Neuronal stem cell (in vitro differentiated cells): ENCODE data around the gene SLC9A4.

Experiments used
- DNase-seq: peaks from one replicate; pipeline ENCODE4 v3.0.0-alpha.2; 2013; ENCODE audit warnings: low spot score
- H2AFZ ChIP-seq: one replicate; pipeline ENCODE4 v1.6.1; 2013; ENCODE audit warnings: mild to moderate bottlenecking, low read length, inconsistent platforms
- H2AK5ac ChIP-seq: 2 replicates; pipeline ENCODE4 v1.6.1; 2013; ENCODE audit warnings: low read depth, mild to moderate bottlenecking, inconsistent platforms, low read length, moderate library complexity, mixed read lengths
- H2BK120ac ChIP-seq: 2 replicates; pipeline ENCODE4 v1.6.1; 2013; ENCODE audit warnings: low read depth, mild to moderate bottlenecking, inconsistent platforms, low read length, moderate library complexity, mixed read lengths
- H2BK12ac ChIP-seq: one replicate; pipeline ENCODE4 v1.6.1; 2013; ENCODE audit warnings: low read length, inconsistent platforms
- H2BK15ac ChIP-seq: 2 replicates; pipeline ENCODE4 v1.6.1; 2013; ENCODE audit warnings: mild to moderate bottlenecking, low read length, inconsistent platforms, mixed read lengths
- H2BK5ac ChIP-seq: one replicate; pipeline ENCODE4 v1.6.1; 2013; ENCODE audit warnings: inconsistent platforms, mild to moderate bottlenecking, low read length, moderate library complexity
- H3K14ac ChIP-seq: one replicate; pipeline ENCODE4 v1.6.1; 2013; ENCODE audit warnings: low read length, inconsistent platforms
- H3K18ac ChIP-seq: 2 replicates; pipeline ENCODE4 v1.6.1; 2013; ENCODE audit warnings: low read length, inconsistent platforms
- H3K23ac ChIP-seq: 2 replicates; pipeline ENCODE4 v1.6.1; 2013; ENCODE audit warnings: low read depth, mild to moderate bottlenecking, mixed read lengths, low read length, inconsistent platforms; ENCODE audit not compliant: poor library complexity
- H3K27ac ChIP-seq: replicated peaks from 3 replicates; pipeline ENCODE4 v1.5.1; 2013; ENCODE audit warnings: low read length, inconsistent platforms
- H3K27me3 ChIP-seq, 3 experiments: 2 replicates each; pipeline ENCODE4 v1.6.1; 2013; ENCODE audit warnings: low read length in 3 of 3, mild to moderate bottlenecking in 2 of 3, inconsistent platforms in 1 of 3, low read depth in 1 of 3, mixed read lengths in 1 of 3, moderate library complexity in 1 of 3; ENCODE audit not compliant: control insufficient read depth in 3 of 3, insufficient read depth in 3 of 3
- H3K36me3 ChIP-seq, 2 donors: replicated peaks in 1 of 2; 2 replicates each; pipeline ENCODE4 v1.6.1; 2013; ENCODE audit warnings: low read length in 2 of 2; ENCODE audit not compliant: control insufficient read depth in 2 of 2, insufficient read depth in 2 of 2
- H3K4ac ChIP-seq: 2 replicates; pipeline ENCODE4 v1.6.1; 2013; ENCODE audit warnings: inconsistent platforms, mild to moderate bottlenecking, low read length, moderate library complexity
- H3K4me1 ChIP-seq, 2 donors: 1 replicate in 1 of 2; 2 replicates in 1 of 2; pipeline ENCODE4 v1.6.1; 2013; ENCODE audit warnings: low read length in 2 of 2, low read depth in 1 of 2; ENCODE audit not compliant: control insufficient read depth in 2 of 2, insufficient read depth in 1 of 2
- H3K4me2 ChIP-seq: one replicate; pipeline ENCODE4 v1.6.1; 2013; ENCODE audit warnings: mild to moderate bottlenecking, low read length, inconsistent platforms; ENCODE audit not compliant: insufficient read depth, poor library complexity, severe bottlenecking
- H3K4me3 ChIP-seq, 2 donors: 2 replicates each; pipeline ENCODE4 v1.5.1; 2013; ENCODE audit warnings: low read length in 2 of 2, mild to moderate bottlenecking in 2 of 2, inconsistent platforms in 1 of 2, moderate library complexity in 1 of 2
- H3K79me1 ChIP-seq: one replicate; pipeline ENCODE4 v1.6.1; 2013; ENCODE audit warnings: low read depth, mild to moderate bottlenecking, inconsistent platforms, low read length, moderate library complexity
- H3K9ac ChIP-seq: one replicate; pipeline ENCODE4 v1.6.1; 2013; ENCODE audit warnings: mild to moderate bottlenecking, low read depth, low read length, inconsistent platforms; ENCODE audit not compliant: poor library complexity
- H3K9me3 ChIP-seq, 2 donors: replicated peaks in 1 of 2; 2 replicates each; pipeline versions ENCODE3 to v1.6.1; 2013; ENCODE audit warnings: low read length in 2 of 2, mild to moderate bottlenecking in 2 of 2, inconsistent platforms in 1 of 2, low read depth in 1 of 2, mixed read lengths in 1 of 2, moderate library complexity in 1 of 2; ENCODE audit not compliant: control insufficient read depth in 2 of 2, insufficient read depth in 1 of 2
- H4K8ac ChIP-seq: one replicate; pipeline ENCODE4 v1.6.1; 2013; ENCODE audit warnings: low read depth, mild to moderate bottlenecking, inconsistent platforms, low read length, moderate library complexity
- H4K91ac ChIP-seq: one replicate; pipeline ENCODE4 v1.6.1; 2013; ENCODE audit warnings: low read length, low read depth, mild to moderate bottlenecking, inconsistent platforms; ENCODE audit not compliant: poor library complexity
- WGBS, 2 donors: extraction: QIAGEN DNeasy Blood & Tissue Kit; methylation state at CpG; one replicate each; pipeline ENCODE4 v1.1.7; 2013; ENCODE audit warnings: missing lambda C conversion rate in 2 of 2, mixed read lengths in 1 of 2; ENCODE audit not compliant: insufficient read length in 2 of 2, insufficient replicate concordance in 1 of 2; ENCODE audit errors: extremely low coverage in 2 of 2; 5-methylcytosine and 5-hydroxymethylcytosine counted together

SLC9A4 gene

DNA sequence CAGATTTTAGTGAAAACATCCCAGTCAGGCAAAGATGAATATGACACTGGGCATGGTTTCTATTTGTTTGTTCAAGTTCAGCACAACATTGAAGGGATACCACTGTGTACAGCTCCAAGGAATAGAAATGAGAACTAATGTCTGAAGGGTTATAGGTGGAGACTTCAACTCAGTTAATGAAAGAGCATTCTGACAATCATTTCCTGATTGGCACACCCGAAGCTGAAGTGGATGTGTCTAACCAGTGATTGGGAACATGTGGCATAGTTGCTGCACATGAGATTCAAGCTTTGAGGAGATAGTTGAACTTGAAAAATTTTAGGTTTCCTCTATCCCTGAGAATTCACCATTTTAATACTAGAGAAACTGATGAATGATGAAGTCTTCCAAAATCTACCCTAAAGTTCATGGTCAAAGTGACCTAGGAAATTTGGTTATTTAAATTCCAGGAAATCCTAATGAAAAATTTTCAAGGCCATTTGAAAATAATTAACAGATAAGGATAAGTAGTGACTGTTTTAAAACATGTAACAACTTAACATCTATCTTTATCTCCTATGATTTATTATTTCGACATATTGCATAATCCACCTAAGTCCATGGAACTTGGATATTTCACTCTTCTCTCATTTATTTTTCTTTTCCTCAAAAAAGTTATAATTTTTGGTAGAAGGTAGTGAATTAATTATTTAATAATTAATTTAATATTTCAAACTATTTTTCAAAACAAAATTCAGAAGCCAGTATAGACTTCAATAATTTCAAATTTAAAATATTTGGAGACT is 38.0 kb downstream of the SLC9A4 start:
- peaks cover 0 to 4% of the 10 kb centered on the region in 2 donors for H3K4me1 ChIP-seq
- H3K23ac ChIP-seq = no peak overlapping the region
- H2BK12ac ChIP-seq = no peak overlapping the region
- H3K4me2 ChIP-seq = no peak overlapping the region
- no peak overlapping the region for H3K4ac ChIP-seq
- no peaks in the 10 kb centered on the region for H3K79me1 ChIP-seq
- no peak overlapping the region for H4K91ac ChIP-seq
- H2BK120ac ChIP-seq = no peak overlapping the region
- H2AK5ac ChIP-seq = no peak overlapping the region
- no peak overlapping the region for H3K4me3 ChIP-seq
- no peak overlapping the region for H3K27ac ChIP-seq
- no peak overlapping the region for H3K18ac ChIP-seq
- no peak overlapping the region for H4K8ac ChIP-seq
- H2BK5ac ChIP-seq = no peak overlapping the region
- no peaks in the 10 kb centered on the region for H3K36me3 ChIP-seq
- no peak for DNase-seq
- no peak overlapping the region for H2BK15ac ChIP-seq
- H2AFZ ChIP-seq = no peak overlapping the region
- H3K14ac ChIP-seq = no peak overlapping the region
- no peak overlapping the region for H3K9ac ChIP-seq
- H3K27me3 ChIP-seq = no peaks in the 10 kb centered on the region
- H3K9me3 ChIP-seq = peaks cover 0 to 3% of the 10 kb centered on the region in 2 donors
- WGBS, 2 donors = no CpG with 5 or more reads among the region's 2 CpGs

DNA sequence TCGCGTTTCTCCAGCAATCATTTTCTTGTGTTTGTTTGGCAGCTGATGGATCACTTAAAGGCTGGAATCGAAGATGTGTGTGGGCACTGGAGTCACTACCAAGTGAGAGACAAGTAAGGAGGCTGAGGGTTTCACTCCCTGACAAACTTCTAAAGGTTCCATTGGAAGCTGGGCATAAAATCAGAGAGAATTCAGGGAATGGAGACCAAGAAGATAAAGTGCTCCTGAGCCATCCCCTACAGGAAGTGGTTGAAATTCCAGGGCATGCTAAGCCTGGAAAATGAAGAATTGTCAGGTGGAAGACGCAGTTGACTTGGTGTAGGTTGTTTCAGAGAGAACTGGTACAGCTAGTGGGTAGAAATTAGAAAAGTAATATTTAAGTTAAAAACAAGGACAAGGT is 39.1 kb downstream of the SLC9A4 start:
- H3K79me1 ChIP-seq = no peaks in the 10 kb centered on the region
- H2BK5ac ChIP-seq = no peak overlapping the region
- H3K27ac ChIP-seq = no peak overlapping the region
- no peaks in the 10 kb centered on the region for H3K36me3 ChIP-seq
- no peaks in the 10 kb centered on the region for H3K27me3 ChIP-seq
- peaks cover 0 to 3% of the 10 kb centered on the region in 2 donors for H3K9me3 ChIP-seq
- no peak overlapping the region for H2BK15ac ChIP-seq
- no peak overlapping the region for H3K4me3 ChIP-seq
- H3K14ac ChIP-seq = no peak overlapping the region
- H3K4me1 ChIP-seq = peaks cover 0 to 4% of the 10 kb centered on the region in 2 donors
- H2AK5ac ChIP-seq = no peak overlapping the region
- H2BK12ac ChIP-seq = no peak overlapping the region
- H3K4me2 ChIP-seq = no peak overlapping the region
- H4K8ac ChIP-seq = no peak overlapping the region
- DNase-seq = no peak
- no peak overlapping the region for H3K18ac ChIP-seq
- no peak overlapping the region for H2BK120ac ChIP-seq
- no peak overlapping the region for H4K91ac ChIP-seq
- no peak overlapping the region for H3K9ac ChIP-seq
- H3K4ac ChIP-seq = no peak overlapping the region
- no peak overlapping the region for H3K23ac ChIP-seq
- H2AFZ ChIP-seq = no peak overlapping the region
- no CpG with 5 or more reads among the region's 4 CpGs for WGBS, 2 donors

DNA sequence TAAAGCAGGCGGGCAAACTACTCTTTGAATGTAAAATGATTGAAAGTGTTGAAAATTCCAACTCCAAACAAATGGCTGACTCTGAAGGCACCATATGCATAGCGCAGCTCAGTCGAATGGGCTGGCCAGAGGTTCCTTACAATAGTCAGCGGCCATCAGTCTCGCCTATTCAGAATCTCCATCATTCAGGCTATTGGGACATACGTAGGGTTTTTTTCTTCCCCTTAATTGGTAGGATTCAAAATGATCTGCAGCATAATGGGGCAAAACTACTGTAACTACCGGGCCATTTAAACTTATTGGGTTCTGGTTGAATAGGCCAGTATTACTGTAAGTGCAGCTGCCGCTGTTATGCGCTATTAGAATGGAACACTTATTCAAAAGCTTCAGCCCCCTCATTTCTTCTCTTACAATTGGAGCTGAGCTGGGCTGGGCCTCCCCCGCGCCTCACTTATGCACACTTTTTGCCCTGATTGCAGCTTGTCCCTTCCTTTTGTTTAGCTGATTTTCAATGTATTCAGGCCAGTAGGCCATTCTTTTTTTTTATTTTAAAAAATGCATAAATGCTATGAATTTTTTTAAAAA is 40.4 kb downstream of the SLC9A4 start:
- Histone ChIP-seq H2AK5ac (no peak overlapping the region), H3K36me3 (no peaks in the 10 kb centered on the region)
- no CpG with 5 or more reads among the region's 11 CpGs for WGBS, 2 donors

DNA sequence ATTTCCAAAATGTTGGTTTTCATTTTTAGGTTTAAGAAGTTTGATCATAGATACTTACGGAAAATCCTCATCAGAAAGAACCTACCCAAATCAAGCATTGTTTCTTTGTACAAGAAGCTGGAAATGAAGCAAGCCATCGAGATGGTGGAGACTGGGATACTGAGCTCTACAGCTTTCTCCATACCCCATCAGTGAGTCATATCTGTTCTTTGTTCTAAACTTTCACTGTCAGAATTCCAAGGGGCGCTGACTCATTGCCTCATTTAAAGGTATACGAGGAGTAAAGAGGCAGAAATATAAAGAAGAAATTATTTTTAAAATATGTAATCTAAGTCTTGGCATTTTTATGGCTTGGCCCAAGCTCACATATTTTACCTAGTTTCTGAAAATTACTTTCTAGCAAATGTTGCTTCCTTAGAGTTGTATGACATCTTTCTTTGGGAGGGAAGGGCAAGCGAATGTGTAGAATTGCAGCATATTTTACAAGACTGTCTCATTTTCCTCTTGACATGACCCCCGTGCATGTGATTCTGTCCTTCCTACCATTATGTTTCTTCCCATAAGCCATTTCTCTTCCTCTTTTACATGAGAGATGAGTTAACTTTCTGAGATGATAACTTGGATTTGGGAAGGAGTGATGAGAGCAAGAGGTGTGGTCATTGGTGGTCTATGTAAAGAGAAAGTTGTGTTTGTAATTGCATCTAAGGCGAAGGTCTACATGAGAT is 41.2 kb downstream of the SLC9A4 start:
- H3K4me1 ChIP-seq = peaks cover 0 to 4% of the 10 kb centered on the region in 2 donors
- H4K91ac ChIP-seq = no peak overlapping the region
- H2BK5ac ChIP-seq = no peak overlapping the region
- H3K9ac ChIP-seq = no peak overlapping the region
- H2BK12ac ChIP-seq = no peak overlapping the region
- H3K14ac ChIP-seq = no peak overlapping the region
- no peaks in the 10 kb centered on the region for H3K36me3 ChIP-seq
- H4K8ac ChIP-seq = no peak overlapping the region
- H3K27ac ChIP-seq = no peak overlapping the region
- no CpG with 5 or more reads among the region's 7 CpGs for WGBS, 2 donors
- H2BK120ac ChIP-seq = no peak overlapping the region
- H3K4me2 ChIP-seq = no peak overlapping the region
- no peak overlapping the region for H3K4me3 ChIP-seq
- peaks cover 0 to under 1% of the 10 kb centered on the region in 2 donors for H3K9me3 ChIP-seq
- H2BK15ac ChIP-seq = no peak overlapping the region
- H3K18ac ChIP-seq = no peak overlapping the region
- H3K27me3 ChIP-seq = no peaks in the 10 kb centered on the region
- H2AFZ ChIP-seq = no peak overlapping the region
- H3K79me1 ChIP-seq = no peaks in the 10 kb centered on the region
- H2AK5ac ChIP-seq = no peak overlapping the region
- DNase-seq = no peak
- H3K23ac ChIP-seq = no peak overlapping the region
- no peak overlapping the region for H3K4ac ChIP-seq

More for the DNA sequence above, 40.4 kb downstream of the SLC9A4 start:
- H3K4ac ChIP-seq = no peak overlapping the region
- H4K8ac ChIP-seq = no peak overlapping the region
- no peak overlapping the region for H2AFZ ChIP-seq
- no peak overlapping the region for H3K4me3 ChIP-seq
- H2BK12ac ChIP-seq = no peak overlapping the region
- DNase-seq = no peak
- no peak overlapping the region for H3K4me2 ChIP-seq
- no peaks in the 10 kb centered on the region for H3K27me3 ChIP-seq
- no peak overlapping the region for H3K9ac ChIP-seq
- no peak overlapping the region for H2BK120ac ChIP-seq
- peaks cover 0 to 3% of the 10 kb centered on the region in 2 donors for H3K9me3 ChIP-seq
- H2BK15ac ChIP-seq = no peak overlapping the region
- no peak overlapping the region for H4K91ac ChIP-seq
- H3K4me1 ChIP-seq = peaks cover 0 to 4% of the 10 kb centered on the region in 2 donors
- no peak overlapping the region for H3K27ac ChIP-seq
- no peak overlapping the region for H3K14ac ChIP-seq
- H2BK5ac ChIP-seq = no peak overlapping the region
- no peak overlapping the region for H3K23ac ChIP-seq
- H3K18ac ChIP-seq = no peak overlapping the region
- H3K79me1 ChIP-seq = no peaks in the 10 kb centered on the region
